RKO (cell line): ENCODE measurements around the gene SLC22A6.

Source experiments
- DNase-seq: peaks from one replicate; pipeline ENCODE4 v3.0.0-alpha.2; 2016; ENCODE audit warnings: low spot score

The SLC22A6 gene

GRCh38 chr11:62984451-62984991 lies at the start of gene SLC22A6:
TSS of gene SLC22A6 (minus strand) at chr11:62984967. CDS start at chr11:62984690, 277 bp downstream.
- DNase-seq = no peak

- no peak for DNase-seq
Observed at GRCh38 chr11:63032457-63032856, 47.7 kb upstream of the SLC22A6 start.

- peak; percentile 75 for DNase-seq
Observed at GRCh38 chr11:63023841-63024648, 39.3 kb upstream of the SLC22A6 start.

DNA sequence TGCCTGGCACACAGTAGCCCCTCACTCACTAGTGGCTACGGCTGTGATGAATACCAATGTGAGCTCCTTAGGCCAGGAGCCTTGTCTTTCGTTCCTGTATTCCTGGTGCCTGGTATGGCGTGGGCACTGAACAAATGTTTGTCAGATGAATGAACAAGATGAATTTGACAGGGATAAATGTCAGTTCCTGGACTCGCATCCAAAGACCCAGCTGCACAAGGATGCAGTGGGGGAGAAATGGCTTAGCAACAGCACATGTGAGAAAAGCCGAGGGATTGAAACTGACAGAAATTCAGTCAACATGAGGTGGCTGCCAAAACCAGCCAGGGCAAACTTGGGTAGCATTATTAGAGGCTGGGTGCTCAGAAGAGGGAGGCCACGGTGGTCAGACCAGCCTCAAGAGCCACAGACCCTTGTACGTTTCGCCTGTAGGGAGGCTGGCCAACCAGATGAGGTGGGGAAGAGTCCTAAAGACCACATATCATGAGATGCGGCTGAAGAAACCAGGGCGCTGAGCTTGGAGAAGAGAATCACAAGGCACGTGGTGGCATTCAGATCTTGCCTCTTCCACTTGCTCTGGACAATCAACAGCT lies 38.6 kb upstream of the SLC22A6 start:
- no peak for DNase-seq

- DNase-seq = no peak
Observed at GRCh38 chr11:63022441-63022840, 37.7 kb upstream of the SLC22A6 start.

DNA sequence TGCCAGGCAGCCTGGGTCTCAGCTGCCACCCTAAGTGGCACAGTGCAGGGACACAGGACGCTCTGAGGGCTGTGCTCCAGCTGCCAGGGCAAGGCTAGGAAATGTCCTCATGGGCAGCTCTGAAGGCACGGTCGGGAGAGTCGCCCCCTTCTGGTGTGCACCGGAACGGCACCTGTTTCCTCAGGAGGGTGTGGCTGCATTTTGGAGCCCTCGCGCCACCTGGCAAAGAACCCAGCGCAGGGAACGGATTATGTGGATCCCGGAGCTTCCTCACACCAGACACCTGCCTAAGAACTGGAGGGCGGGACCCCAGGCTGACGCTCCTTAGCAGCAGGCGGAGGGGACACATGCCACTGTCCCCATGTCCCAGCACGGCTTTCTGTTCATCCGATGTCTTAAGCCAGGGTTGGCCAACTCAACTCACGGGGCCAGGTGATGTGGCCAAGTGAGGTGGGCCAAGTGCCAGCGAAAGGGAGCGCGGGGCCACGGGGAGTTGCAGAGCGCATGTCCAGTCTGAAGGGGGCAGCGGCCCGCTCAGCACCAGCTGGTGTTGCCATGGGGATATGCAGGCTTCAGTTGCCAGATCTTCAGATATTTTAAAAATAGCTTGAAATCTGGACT lies 36.0 kb upstream of the SLC22A6 start:
- no peak for DNase-seq

DNA sequence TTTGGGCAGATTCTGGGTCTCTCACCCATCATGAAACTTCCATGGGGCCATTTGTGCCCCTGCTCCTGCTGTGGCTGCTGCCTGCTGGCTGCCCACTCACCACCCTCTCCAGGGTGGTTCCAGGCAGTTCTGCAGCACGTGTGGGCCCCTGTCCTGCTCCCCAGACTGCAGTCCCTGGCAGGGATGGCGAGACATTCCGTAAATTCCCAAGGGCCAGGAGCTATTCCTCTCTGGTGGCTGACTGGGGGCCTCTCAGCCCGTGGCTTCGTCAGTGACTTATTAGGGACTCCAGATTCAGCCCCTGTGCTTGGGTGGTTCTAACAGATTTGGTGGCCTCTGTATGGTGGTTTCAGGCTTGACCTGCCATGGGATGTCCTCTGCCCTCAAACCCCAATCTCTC lies 34.7 kb upstream of the SLC22A6 start:
- no peak for DNase-seq

GRCh38 chr11:63017306-63017974 lies 32.7 kb upstream of the SLC22A6 start:
- no peak for DNase-seq

- DNase-seq = no peak
Observed at GRCh38 chr11:63015521-63016215, 30.9 kb upstream of the SLC22A6 start, which contains the start of gene SLC22A8. TSS of gene SLC22A8 (minus strand) at chr11:63015841. CDS start at chr11:63014958, 883 bp downstream.

- no peak for DNase-seq
Observed at GRCh38 chr11:63014408-63015055, 29.8 kb upstream of the SLC22A6 start.

GRCh38 chr11:63012839-63013238 lies 28.1 kb upstream of the SLC22A6 start:
- DNase-seq = no peak

DNA sequence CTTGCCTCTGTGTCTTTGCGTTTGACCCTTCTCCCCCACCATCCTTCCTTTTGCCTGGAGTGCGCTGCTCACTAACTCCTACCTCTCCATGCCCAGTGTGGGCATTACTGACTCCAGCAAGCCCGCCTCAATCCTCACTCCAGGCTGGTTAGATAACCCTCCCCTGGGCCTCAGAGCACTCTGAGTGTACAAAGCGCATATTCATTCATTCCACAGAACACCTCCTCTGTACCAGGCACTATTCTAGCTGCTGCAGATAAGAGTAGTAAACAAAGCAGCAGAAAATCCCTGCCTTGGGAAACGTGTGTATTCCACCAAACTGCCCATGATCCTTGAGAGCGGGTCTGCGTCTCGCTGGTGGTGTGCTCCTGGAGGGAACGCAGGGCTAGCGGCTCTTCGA lies 27.7 kb upstream of the SLC22A6 start:
- no peak for DNase-seq

- no peak for DNase-seq
Observed at GRCh38 chr11:63010934-63011439, 26.2 kb upstream of the SLC22A6 start.

DNA sequence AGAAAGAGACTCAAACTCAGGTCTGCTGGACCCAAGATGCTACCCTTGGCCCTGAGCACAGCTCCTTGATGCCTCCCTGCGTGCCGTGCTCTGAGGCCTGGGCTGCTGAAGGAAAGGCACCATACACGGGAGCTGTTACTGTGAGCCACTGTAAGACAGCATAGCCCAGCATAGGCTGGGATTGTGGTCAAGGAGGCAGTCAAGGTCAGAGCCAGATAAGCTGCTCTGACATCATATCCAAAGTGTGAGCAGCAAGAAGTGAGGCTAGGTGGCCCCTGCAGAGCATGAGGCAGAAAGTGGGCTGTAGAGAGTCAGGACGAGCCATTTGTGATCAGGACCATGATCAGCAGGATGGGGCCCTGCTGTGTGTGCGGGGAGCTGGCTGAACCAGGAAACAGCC lies 23.2 kb upstream of the SLC22A6 start:
- no peak for DNase-seq

DNA sequence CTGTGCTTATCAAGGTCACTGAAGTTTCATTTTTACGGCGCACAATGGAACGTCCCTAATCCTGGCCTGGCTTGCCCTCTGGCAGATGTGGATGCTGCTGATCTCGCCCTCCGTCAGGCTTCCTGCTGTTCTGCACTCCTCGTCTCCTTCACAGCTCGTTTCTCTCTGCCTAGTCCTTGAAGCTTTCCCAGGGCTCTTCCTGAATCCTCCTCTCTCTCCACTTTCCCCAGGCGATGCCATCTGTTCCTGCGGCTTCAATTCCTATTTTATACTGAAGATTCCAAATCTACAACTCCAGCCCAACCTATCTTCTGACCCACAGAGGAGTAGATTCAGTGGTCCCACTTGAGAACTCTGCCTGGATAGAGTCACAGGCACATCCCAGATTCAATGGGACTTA lies 16.7 kb upstream of the SLC22A6 start:
- DNase-seq = no peak

- no peak for DNase-seq
Observed at GRCh38 chr11:62999649-63000048, 14.9 kb upstream of the SLC22A6 start.

- no peak for DNase-seq
Observed at GRCh38 chr11:62999156-62999555, 14.4 kb upstream of the SLC22A6 start.

GRCh38 chr11:62996271-62996670 lies 11.5 kb upstream of the SLC22A6 start:
- no peak for DNase-seq

DNA sequence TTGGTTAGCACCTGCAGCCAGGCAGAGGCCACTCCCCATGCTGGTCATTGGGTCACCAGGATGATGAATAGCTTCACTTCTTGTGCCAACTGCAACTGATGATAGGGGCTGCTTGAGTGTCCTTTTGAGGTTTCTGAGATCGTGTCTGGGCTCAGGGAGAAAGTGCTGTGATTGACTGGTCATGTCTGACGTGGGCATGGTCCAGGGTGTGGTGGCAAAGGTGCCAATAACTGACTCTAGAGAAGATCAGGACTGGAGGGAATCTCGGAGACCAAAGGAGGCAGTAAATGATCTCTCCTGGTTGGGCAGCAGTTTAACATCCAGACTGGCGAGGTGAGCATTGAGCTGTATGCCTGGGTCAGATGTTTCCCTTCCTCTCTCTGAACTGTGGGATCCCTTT lies 10.0 kb upstream of the SLC22A6 start:
- DNase-seq = no peak

DNA sequence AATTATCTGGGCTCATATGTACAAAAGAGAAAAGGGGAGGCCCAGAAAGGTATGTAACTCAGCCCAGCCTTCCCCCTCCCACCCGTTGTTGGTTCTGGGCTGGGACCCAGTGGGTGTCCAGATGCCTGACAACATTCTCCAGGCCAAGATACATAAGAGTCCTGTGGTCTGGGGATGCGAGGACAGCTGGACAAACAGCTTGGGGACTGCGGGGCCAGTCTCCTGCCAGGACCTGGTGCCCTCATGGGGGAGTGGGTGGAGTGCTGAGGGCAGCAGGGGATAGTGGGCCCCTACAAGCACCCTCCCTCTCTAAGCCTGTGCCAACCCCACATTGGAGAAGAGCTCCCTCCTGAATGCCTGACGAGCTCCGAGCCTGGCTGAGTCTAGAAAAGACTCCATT lies 3.5 kb upstream of the SLC22A6 start:
- no peak for DNase-seq
